ENCODE results near the gene DMAP1.

Gene DMAP1

GRCh38 chr1:44220755-44221154 lies 7.5 kb downstream of the DMAP1 start:
- no peak for TF ChIP-seq CTCF (IDR thresholded peaks at IDR 0.05; ENCODE audit: control insufficient read depth, extremely low read depth, insufficient read depth)
- no peak overlapping the region for H3K4me3 ChIP-seq (ENCODE audit: low read depth, low read length)
- no peak for DNase-seq (ENCODE audit: low read depth)

- H3K4me3 ChIP-seq (ENCODE audit: low read depth, low read length): no peak overlapping the region
- DNase-seq (ENCODE audit: low read depth): no peak
- TF ChIP-seq CTCF (IDR thresholded peaks at IDR 0.05; ENCODE audit: control insufficient read depth, extremely low read depth, insufficient read depth): no peak
Measured at GRCh38 chr1:44221769-44222168, 8.5 kb downstream of the DMAP1 start.

GRCh38 chr1:44222397-44223186 lies 9.3 kb downstream of the DMAP1 start:
- no peak overlapping the region for H3K4me3 ChIP-seq (ENCODE audit: low read depth, low read length)
- DNase-seq (ENCODE audit: low read depth): no peak
- no peak for TF ChIP-seq CTCF (IDR thresholded peaks at IDR 0.05; ENCODE audit: control insufficient read depth, extremely low read depth, insufficient read depth)

- TF ChIP-seq CTCF (IDR thresholded peaks at IDR 0.05; ENCODE audit: control insufficient read depth, extremely low read depth, insufficient read depth): no peak
- no peak for DNase-seq (ENCODE audit: low read depth)
- no peak overlapping the region for H3K4me3 ChIP-seq (ENCODE audit: low read depth, low read length)
Measured at GRCh38 chr1:44223187-44223610, 9.9 kb downstream of the DMAP1 start.

GRCh38 chr1:44225761-44226160 lies 12.5 kb downstream of the DMAP1 start:
- no peak for TF ChIP-seq CTCF (IDR thresholded peaks at IDR 0.05; ENCODE audit: control insufficient read depth, extremely low read depth, insufficient read depth)
- no peak for DNase-seq (ENCODE audit: low read depth)
- no peak overlapping the region for H3K4me3 ChIP-seq (ENCODE audit: low read depth, low read length)

- no peak for TF ChIP-seq CTCF (IDR thresholded peaks at IDR 0.05; ENCODE audit: control insufficient read depth, extremely low read depth, insufficient read depth)
- H3K4me3 ChIP-seq (ENCODE audit: low read depth, low read length): no peak overlapping the region
- no peak for DNase-seq (ENCODE audit: low read depth)
Measured at GRCh38 chr1:44227211-44227610, 13.9 kb downstream of the DMAP1 start.

GRCh38 chr1:44228218-44228617 lies 14.9 kb downstream of the DMAP1 start:
- no peak for DNase-seq (ENCODE audit: low read depth)
- no peak for TF ChIP-seq CTCF (IDR thresholded peaks at IDR 0.05; ENCODE audit: control insufficient read depth, extremely low read depth, insufficient read depth)
- no peak overlapping the region for H3K4me3 ChIP-seq (ENCODE audit: low read depth, low read length)
